Raji (cell line): Measurements from ENCODE around the gene FAM240A.

Experiments used
- POLR2A ChIP-seq: IDR thresholded peaks from 2 replicates; pipeline ENCODE4 v1.6.1; 2011; ENCODE audit warnings: low read depth, low read length, control low read depth; ENCODE audit not compliant: insufficient read depth

The FAM240A gene

GRCh38 chr3:46673151-46674030, 61.1 kb downstream of the FAM240A start:
- TF ChIP-seq POLR2A: no peak

GRCh38 chr3:46674031-46674845, 61.9 kb downstream of the FAM240A start:
- no peak for TF ChIP-seq POLR2A

- TF ChIP-seq POLR2A: no peak
These were observed 63.1 kb downstream of the FAM240A start for GRCh38 chr3:46675426-46675825.
